H1 (cell line): ENCODE results near the gene SMCO1.

Source experiments
- ASH2L ChIP-seq: fragments of 200-600, 300-600 bp; sonication (generic); IDR thresholded peaks from one replicate; pipeline ENCODE4 v1.7.1; 2017; ENCODE audit warnings: low read length
- CEBPB ChIP-seq: IDR thresholded peaks from 2 replicates; pipeline ENCODE4 v1.6.1; 2012; ENCODE audit warnings: low read depth, low read length
- CREB1 ChIP-seq: IDR thresholded peaks from 2 replicates; pipeline ENCODE4 v1.6.1; 2012; ENCODE audit warnings: inconsistent platforms
- EP300 ChIP-seq, 2 experiments: IDR thresholded peaks; 1 replicate in 1 of 2; 2 replicates in 1 of 2; pipeline ENCODE4 v1.6.1; 2011 to 2012; ENCODE audit warnings: low read depth in 2 of 2, low read length in 2 of 2, mild to moderate bottlenecking in 2 of 2, borderline replicate concordance in 1 of 2, inconsistent platforms in 1 of 2, moderate library complexity in 1 of 2
- EZH2 ChIP-seq: fragments of 200-600 bp; sonication (generic); IDR thresholded peaks from 2 replicates; pipeline ENCODE4 v1.7.1; 2012; ENCODE audit warnings: low read depth, mild to moderate bottlenecking, moderate library complexity, low read length, inconsistent platforms; ENCODE audit not compliant: severe bottlenecking
- FOSL1 ChIP-seq: IDR thresholded peaks from 2 replicates; pipeline ENCODE4 v1.6.1; 2011; ENCODE audit warnings: mild to moderate bottlenecking, low read depth, low read length, moderate library complexity; ENCODE audit not compliant: insufficient read depth
- GABPA ChIP-seq: IDR thresholded peaks from 2 replicates; pipeline ENCODE4 v1.6.1; 2011; ENCODE audit warnings: mild to moderate bottlenecking, low read length, moderate library complexity, borderline replicate concordance; ENCODE audit not compliant: insufficient read depth
- POLR2A ChIP-seq, 2 experiments: IDR thresholded peaks; 1 replicate in 1 of 2; 2 replicates in 1 of 2; pipeline ENCODE4 v1.6.1; 2011; ENCODE audit warnings: low read depth in 2 of 2, low read length in 2 of 2, mild to moderate bottlenecking in 2 of 2; ENCODE audit errors: control extremely low read depth in 1 of 2
- POLR2AphosphoS5 ChIP-seq: IDR thresholded peaks from 2 replicates; pipeline ENCODE4 v1.6.1; 2011; ENCODE audit warnings: low read depth, low read length
- RAD21 ChIP-seq, 2 experiments: IDR thresholded peaks in 1 of 2; conservative IDR thresholded peaks in 1 of 2; 2 replicates each; pipeline ENCODE4 v1.6.1; 2011; ENCODE audit warnings: low read depth in 2 of 2, low read length in 2 of 2, improper control_type of control experiment in 1 of 2, inconsistent platforms in 1 of 2, mild to moderate bottlenecking in 1 of 2, moderate library complexity in 1 of 2
- RXRA ChIP-seq: IDR thresholded peaks from 2 replicates; pipeline ENCODE4 v1.6.1; 2011; ENCODE audit warnings: low read depth, mild to moderate bottlenecking, low read length, moderate library complexity; ENCODE audit not compliant: insufficient read depth
- SIX5 ChIP-seq: IDR thresholded peaks from 2 replicates; pipeline ENCODE4 v1.6.1; 2011; ENCODE audit warnings: mild to moderate bottlenecking, low read depth, low read length
- TCF12 ChIP-seq: IDR thresholded peaks from 2 replicates; pipeline ENCODE4 v1.6.1; 2011; ENCODE audit warnings: low read depth, mild to moderate bottlenecking, low read length
- TF ChIP-seq, protein P1 (sequence below), 3 experiments: IDR thresholded peaks; 1 replicate in 2 of 3; 2 replicates in 1 of 3; pipeline versions ENCODE4 v1.5.1 to v1.6.1; 2011; ENCODE audit warnings: low read length in 3 of 3, mild to moderate bottlenecking in 3 of 3, inconsistent platforms in 2 of 3, low read depth in 1 of 3, moderate library complexity in 1 of 3; ENCODE audit not compliant: insufficient read depth in 1 of 3; ENCODE audit errors: control extremely low read depth in 1 of 3

DNA sequence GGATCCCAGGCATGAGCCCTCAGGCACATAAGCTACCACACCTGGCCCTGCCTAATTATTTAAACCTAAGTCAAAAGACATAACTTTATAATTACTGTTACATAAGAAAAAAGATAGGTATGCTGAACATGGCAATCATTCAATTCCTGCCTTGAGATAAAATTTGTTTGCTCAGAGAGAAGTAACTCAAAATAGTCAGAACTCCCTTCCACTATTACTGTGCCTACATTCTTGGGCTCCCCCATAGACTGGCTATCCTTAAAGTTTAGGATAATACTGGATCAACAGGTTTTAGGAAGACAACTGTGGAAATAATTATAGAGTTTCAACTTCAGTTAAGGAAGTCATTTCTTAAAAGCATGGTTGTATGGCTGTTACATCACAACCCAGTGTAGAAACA lies 43.3 kb upstream of the SMCO1 start:
- TF ChIP-seq GABPA, result no peak
- TF ChIP-seq, protein P1, sequence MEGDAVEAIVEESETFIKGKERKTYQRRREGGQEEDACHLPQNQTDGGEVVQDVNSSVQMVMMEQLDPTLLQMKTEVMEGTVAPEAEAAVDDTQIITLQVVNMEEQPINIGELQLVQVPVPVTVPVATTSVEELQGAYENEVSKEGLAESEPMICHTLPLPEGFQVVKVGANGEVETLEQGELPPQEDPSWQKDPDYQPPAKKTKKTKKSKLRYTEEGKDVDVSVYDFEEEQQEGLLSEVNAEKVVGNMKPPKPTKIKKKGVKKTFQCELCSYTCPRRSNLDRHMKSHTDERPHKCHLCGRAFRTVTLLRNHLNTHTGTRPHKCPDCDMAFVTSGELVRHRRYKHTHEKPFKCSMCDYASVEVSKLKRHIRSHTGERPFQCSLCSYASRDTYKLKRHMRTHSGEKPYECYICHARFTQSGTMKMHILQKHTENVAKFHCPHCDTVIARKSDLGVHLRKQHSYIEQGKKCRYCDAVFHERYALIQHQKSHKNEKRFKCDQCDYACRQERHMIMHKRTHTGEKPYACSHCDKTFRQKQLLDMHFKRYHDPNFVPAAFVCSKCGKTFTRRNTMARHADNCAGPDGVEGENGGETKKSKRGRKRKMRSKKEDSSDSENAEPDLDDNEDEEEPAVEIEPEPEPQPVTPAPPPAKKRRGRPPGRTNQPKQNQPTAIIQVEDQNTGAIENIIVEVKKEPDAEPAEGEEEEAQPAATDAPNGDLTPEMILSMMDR (IDR thresholded peaks at IDR 0.05; ENCODE audit: control extremely low read depth in 1 of 3, insufficient read depth in 1 of 3, low read depth in 1 of 3, low read length in 3 of 3), result no peak
- TF ChIP-seq EP300 (IDR thresholded peaks at IDR 0.05; ENCODE audit: borderline replicate concordance in 1 of 2, low read depth in 2 of 2, low read length in 2 of 2), result no peak
- TF ChIP-seq CEBPB, result no peak
- TF ChIP-seq EZH2, result no peak
- no peak for TF ChIP-seq POLR2AphosphoS5
- no peak for TF ChIP-seq SIX5
- TF ChIP-seq ASH2L, result no peak
- TF ChIP-seq CREB1, result no peak
- no peak for TF ChIP-seq FOSL1
- TF ChIP-seq RAD21 (IDR thresholded peaks at IDR 0.05 in 1 of 2, conservative IDR thresholded peaks at IDR 0.05 in 1 of 2; ENCODE audit: low read depth in 2 of 2, low read length in 2 of 2), result no peak
- TF ChIP-seq TCF12, result no peak
- TF ChIP-seq RXRA, result no peak
- no peak for TF ChIP-seq POLR2A (IDR thresholded peaks at IDR 0.05; ENCODE audit: control extremely low read depth in 1 of 2, low read depth in 2 of 2, low read length in 2 of 2)
